HG02981 (cell line): ENCODE results near the gene FAM209B.
"Not testable (repeated sequence)": the region's sequence is repeated elsewhere in the genome, so short reads cannot be mapped to it uniquely, and the experiment has no call there.

ENCODE experiments used
- ATAC-seq: cut with Tn5 transposase; IDR thresholded peaks from one replicate; pipeline ENCODE4 v1.9.1; 2021; ENCODE audit warnings: mild to moderate bottlenecking, moderate library complexity; ENCODE audit not compliant: unreplicated experiment

Gene FAM209B, protein sequence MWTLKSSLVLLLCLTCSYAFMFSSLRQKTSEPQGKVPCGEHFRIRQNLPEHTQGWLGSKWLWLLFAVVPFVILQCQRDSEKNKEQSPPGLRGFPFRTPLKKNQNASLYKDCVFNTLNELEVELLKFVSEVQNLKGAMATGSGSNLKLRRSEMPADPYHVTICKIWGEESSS

DNA sequence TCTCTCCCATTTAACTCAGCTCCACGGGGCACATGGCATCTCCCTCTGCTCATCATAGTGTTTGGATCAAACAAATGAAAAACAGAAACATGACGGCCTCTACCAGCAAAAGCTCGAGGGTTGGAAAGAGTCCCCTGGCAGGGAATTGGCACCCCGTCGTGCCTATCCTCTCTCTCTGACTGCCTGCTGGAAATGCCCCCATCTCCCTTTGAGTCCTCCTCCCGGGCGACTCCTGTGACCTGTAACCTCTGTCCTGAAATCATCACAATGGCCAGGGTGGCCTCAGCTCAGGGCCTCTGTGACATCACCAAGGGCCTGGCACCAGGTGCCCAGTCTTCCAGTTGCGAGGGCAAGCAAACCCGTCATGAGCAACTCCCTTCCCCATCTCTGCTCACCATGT lies at the start of gene FAM209B:
Gene FAM209B, plus strand, starts transcription at position 301 of the 400 bp plus-strand sequence. Its CDS starts 96 bp downstream, at position 397.
- not testable (repeated sequence) for ATAC-seq

DNA sequence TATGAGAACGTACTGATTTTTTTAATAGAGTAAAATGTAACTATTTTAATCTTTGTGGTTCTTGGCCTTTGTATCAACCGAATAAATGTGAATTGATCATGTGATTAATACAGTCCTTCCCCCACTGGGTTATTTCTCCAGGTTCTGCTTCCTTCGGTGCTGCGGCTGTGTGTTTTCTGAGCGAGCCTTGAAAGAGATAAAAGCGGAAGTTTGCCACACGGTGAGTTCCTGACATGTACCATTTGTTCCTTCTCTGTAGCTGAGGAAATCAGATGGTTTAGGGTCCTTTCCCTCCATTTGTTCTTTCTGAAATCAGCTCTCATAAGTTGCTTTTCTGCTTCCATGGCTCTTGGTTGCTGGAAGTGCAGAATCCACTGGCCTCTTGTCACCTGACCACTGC lies 49.1 kb upstream of the FAM209B start:
- no peak for ATAC-seq

DNA sequence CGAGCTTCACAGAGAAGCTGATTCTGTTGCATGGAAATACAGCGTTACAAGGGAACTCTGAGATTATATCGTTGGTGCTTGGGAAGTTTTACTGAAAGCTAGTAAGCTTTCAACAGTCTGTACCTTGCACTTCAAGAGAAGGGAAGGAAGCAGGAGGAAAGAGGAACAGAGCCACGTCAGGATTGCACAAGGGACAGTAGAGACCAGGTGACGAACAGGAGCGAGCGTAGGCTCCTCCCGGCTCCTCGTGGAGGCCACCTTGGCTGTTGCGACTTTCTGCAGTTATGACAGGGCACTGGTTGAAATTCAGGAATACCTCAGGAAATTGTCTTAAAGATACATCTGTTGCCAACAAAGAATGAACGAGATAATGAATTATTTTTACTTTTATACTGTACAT lies 45.8 kb upstream of the FAM209B start:
- no peak for ATAC-seq

DNA sequence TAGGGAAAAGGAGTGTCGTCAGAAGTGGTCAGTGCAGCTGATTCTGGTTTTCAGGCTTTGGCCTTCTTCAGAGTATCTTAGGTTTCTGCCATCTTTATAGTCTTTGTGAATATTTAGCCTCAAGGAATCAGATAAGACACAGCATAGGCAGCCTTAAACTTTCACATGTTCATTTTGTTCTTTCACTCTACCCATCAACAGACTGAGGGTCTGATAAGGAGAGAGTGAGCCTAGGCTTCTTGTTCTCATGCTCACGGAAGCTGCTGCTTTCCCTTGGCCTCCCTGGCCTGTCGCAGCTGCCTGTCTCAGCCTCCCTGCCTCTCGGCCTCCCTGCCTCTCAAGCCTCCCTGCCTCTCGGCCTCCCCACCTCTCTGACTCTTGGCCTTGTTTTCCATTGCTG lies 44.5 kb upstream of the FAM209B start:
- no peak for ATAC-seq

DNA sequence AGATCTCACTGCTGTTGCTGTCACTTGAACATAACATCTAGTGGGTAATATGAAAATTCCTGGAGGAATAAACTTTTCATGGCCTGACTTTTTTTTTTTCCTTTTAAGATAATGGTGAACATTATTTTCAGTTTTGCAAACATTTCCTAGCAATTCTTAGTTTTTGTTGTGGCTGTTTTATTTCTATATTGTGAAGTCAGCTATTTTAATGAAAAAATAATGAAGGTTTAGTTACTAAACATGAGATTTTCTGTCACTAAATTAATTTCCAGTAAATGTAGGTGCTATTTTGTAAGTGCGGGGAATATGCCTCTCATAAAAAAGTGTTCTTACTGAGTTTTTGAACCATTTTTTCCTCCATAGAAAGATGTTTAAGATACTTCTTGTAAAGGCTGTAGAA lies 31.9 kb upstream of the FAM209B start:
- no peak for ATAC-seq

DNA sequence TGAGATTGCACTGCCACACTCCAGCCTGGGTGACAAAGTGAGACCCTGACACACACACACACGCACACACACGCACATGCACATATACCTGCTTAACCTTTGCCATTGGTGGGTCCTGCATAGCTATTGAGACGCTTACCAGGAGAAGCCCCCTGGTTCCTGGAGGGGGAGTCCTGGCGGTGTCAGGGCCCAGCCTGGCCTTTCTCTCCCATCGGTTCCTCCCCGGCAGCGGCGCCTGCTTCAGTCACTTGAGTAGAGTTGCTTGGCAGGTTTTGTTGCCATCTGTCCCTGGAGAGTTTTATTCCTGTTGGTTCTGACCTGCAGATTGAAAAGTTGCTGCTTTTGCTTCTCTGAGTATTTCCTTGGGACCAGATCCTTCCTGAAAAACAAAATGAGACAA lies 29.1 kb upstream of the FAM209B start:
- no peak for ATAC-seq

DNA sequence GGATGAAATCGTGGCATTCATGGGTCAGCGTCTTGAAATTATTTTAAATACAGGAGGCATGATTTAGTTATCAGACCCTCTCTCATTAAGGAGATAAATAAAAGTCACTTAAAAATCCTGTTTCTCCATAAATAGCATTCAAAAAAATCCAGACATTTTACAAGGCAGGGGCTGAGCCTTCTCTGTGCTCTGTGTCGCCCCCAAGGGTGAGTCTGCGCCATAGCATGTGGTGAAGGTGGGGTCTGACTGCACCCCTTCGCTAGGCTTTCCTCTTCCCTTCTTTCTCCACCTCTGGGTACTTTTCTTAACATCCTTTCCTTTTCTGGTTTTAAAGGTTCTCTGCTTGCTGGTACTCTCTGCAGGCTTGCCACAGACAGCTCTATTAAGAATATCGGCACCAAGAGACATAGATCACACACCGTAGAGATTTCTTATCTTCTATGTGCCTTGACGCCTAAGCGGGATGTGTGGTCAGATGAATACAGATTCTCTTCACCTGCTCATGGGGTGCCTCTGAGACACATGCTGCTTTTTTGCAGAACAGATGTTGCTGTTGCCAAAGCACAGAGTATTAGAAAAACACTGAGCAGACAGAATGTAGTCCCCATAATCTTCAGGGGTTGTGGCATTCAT lies 28.6 kb upstream of the FAM209B start:
- ATAC-seq: no peak

DNA sequence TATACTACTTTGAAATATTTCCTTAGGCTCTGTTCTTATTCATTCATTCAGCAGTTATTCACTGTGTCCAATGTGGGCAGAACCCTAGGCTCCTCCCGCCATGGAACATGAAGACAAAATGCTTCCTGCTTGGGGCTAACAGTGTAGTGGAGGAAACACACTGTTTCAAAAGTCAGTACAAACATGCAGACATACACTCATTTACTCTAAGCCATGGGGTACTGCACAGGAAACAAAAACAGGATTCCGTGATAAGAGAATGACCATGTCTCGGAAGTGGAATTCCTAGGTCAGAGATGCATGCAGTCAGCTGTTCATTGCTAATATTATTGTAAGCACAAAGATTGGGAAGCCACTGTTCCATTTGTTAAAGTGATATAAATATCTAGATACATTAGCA lies 26.9 kb upstream of the FAM209B start:
- no peak for ATAC-seq

DNA sequence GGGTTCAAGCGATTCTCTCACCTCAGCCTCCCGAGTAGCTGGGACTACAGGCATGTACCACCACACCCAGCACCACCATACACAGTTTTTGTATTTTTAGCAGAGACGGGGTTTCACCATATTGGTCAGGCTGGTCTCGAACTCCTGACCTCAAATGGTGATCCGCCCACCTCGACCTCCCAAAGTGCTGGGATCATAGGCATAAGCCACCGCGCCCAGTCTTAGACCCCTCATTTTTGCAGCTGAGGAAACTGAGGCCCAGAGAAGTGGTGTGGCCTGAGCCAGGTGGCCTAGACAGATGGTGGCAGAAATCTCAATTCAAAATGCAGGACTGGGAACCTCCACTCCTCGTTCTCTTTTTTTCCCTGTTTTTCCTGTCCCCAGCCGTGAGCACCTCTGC lies 21.1 kb upstream of the FAM209B start:
- ATAC-seq: no peak

DNA sequence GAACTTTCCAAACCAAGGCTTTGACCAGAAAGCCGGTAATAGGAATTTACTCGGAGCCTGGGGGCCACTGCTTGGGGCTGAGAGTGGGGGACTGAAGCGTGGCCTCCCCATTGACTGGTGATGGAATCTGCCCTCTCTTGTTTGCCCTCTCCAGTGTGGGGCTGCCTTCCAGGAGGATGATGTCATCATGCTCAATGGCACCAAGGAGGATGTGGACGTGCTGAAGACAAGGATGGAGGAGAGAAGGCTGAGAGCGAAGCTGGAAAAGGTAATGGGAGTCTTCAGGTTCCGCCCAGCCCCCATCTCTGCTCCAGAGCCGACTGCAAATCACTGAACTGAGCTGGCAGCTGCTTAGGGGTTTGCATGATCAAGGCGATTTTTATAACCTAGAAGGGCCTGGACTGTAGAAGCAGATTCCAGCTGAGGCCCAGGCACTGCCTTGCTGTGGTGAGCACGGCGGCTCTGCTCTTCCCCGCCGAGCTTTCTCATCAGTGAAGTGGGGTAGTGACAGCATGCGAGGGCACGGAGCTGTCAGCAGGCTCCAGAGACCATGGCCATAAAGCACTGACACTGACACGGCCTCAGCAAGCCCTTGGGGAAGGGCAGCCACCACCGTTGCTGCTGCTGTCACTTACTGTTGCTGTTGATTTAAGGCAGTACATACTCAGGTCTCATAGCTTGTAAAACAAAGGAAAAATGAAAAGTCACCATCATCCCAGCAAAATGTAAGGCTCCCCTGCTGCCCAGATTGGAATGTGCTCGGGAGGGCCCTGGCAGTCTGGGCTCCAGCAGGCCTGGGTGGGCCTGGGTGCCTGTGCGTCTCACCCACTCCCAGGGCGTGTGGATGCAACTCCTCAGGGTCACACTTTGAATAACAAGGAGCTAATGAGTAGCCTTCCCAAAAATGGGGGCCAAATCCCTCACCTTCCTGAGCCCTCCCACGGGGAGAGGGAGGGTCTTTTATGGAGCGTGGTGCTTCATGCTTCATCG lies 19.6 kb upstream of the FAM209B start:
- no peak for ATAC-seq

DNA sequence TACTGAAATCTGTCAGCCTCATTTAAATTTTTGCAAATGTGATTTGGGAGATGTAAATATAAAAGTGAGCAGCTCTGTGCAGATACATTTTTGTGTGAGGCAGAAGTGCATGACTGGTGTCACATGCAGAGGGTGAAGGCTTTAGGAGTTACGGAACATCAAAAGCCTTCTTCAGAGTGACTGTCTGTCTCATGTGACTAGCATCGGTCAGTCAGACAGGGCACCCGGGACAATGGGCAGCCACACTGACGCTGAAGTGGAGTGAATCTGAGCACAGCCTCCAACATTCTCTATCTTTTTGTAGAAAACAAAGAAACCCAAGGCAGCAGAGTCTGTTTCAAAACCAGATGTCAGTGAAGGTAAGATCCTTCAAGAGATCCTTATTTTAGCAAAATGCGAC lies 16.4 kb upstream of the FAM209B start:
- no peak for ATAC-seq

DNA sequence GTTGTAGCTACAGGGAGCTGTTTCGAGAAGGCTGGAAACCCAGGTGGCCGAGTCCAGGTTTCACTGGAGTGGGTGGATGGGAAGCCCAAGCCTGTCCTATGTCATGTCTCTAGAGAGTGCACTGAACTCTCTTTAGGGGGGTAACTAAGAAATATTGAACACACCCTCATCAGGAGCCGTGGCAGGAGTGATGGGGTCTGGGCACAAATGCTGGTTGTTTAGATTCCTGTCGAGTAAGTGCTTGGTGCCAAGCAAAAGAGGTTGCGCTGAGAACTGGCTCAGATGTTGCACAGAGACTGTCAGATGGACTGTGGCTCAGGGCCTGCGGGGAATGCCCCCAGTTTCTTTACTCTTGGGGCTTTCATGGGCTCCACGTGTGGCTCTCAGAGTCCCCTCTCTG lies 15.8 kb upstream of the FAM209B start:
- ATAC-seq: no peak

DNA sequence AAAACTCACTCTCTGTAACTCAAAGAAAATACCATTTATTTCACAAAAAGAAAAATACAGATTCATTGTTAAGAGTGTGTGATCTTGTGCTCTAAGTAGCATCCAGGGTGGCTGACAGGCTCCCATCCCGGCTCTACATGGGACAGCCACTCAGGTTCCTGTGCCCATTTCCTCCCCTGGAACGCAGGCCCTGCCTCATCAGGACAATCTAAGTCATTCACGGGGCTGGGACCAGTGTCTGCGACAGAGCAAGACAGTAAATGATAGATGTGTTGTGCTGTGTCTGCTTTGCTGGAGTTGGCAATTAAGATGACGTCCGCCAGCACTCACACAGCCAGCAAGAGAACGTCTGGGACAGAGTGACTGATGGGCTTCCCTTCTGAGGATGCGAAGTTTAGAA lies 15.4 kb upstream of the FAM209B start:
- ATAC-seq: no peak

DNA sequence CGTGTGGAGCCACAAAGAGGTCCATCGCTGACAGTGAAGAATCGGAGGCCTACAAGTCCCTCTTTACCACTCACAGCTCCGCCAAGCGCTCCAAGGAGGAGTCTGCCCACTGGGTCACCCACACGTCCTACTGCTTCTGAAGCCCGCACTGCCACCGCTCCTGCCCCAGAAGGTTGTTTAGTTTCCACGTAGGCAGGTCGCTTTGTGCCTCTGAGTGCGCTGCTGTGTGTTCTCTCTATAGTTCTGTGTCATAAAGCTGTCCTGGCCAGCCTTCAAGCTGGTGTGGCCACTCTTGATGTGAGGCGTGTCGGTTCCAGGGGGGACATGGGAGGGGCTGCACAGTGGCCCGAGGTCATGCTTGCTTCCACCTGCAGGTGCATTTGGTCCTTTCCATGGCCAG lies 14.9 kb upstream of the FAM209B start:
- ATAC-seq: no peak

DNA sequence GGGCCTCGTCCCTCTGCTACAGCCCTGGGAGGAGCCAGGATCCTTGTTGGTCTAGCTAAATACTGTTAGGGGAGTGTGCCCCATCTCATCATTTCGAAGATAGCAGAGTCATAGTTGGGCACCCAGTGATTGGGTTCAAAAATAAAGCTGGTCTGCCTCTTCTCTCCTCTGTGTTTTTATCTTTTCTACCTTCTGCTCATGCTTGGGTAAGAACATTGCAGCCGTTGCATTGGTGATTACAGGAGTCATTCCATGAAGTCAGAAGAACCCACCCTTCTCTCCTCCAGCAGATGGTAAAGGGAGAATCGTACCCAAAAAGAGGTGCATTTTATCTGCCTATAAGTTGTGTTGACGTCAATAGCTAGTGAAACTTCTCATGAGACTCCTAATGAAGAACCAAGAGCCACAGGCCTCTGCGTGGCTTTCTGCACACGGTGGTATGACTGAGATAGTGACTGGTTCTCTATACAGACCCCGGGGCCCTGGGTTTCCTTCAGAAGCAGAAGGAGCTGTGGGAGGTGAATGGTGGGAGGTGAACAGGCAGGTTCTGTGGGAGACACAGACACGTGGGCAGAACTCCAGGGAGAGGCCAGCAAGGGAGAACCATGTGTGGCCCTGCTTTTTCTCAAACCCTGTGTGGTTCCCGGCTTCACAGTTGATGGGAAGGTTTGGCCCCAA lies 14.2 kb upstream of the FAM209B start:
- ATAC-seq: no peak

DNA sequence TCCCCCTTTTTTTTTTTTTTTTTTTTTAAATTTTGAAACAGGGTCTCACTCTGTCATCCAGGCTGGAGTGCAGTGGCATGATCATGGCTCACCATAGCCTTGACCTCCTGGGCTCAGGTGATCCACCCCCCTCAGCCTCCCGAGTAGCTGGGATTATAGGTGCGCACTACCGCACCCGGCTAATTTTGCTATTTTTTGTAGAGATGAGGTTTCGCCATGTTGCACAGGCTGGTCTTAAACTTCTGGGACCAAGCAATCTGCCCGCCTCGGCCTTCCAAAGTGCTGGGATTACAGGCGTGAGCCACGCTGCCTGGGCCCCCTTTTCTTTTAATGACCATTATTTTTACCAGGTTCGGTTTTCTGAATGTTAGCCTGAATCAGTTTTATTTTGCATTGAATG lies 13.5 kb upstream of the FAM209B start:
- ATAC-seq: no peak

DNA sequence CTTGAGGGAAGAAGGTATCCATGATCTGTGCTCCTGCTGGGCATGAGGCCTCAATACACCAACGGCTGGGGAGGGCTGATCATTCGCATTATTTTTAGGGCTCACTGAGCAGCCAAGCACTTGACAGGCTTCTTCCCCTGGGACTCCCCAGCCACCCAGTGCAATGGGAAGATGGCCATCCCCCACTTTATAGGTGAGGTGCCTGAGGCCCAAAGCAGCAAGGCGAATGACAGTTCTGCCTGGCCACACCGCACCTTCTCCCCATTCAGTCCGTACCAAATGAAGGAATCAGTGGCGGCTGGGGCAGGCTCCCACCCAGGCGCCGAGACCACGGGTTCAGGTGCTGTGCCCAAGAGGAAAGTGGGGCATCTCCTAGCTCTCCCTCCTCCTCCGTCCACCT lies 12.9 kb upstream of the FAM209B start:
- ATAC-seq: no peak

DNA sequence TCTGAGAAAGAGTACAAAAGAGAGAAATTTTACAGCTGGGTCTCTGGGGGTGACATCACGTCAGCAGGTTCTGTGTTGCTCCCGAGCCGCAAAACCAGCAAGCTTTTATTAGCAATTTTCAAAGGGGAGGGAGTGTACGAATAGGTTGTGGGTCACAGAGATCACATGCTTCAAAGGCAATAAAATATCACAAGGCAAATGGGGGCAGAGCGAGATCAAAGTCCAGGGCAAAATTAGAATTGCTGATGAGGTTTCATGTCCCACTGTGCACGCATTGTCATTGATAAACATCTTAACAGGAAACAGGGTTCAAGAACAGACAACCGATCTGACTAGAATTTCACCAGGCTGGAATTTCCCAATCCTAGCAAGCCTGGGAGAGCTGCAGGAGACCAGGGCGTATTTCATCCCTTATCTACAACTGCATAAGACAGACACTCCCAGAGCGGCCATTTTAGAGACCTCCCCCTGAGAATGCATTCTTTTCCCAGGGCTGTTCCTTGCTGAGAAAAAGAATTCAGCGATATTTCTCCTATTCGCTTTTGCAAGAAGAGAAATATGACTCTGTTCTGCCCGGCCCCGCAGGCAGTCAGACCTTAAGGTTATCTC lies 12.2 kb upstream of the FAM209B start:
- ATAC-seq: not testable (repeated sequence)

DNA sequence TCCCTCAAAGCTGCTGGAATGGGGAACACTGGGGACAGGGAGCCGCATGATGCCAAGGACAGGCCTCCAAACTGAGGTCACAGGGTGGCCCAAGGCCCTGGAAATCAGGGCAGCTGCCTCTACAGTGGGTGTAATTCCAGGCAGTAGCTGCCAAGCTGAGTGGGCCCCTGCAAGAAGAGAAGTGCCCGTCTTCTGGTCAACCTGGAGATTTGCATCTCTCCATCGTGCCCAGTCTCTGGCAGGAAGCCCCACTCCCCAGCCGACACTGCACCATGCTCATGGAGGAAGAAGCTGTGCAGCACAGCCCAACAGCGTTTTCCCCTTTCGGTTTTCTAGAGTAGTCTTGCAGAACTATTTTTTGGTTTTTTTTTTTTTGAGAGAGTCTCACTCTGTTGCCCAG lies 10.7 kb upstream of the FAM209B start:
- ATAC-seq: no peak

DNA sequence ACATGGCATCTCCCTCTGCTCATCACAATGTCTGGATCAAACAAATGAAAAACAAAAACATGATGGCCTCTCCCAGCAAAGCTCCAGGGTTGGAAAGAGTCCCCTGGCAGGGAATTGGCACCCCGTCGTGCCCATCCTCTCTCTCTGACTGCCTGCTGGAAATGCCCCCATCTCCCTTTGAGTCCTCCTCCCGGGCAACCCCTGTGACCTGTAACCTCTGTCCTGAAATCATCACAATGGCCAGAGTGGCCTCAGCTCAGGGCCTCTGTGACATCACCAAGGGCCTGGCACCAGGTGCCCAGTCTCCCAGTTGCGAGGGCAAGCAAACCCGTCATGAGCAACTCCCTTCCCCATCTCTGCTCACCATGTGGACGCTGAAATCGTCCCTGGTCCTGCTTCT lies 8.6 kb upstream of the FAM209B start, which contains the start of gene FAM209A:
Gene FAM209A, plus strand, starts transcription at position 301 of the 400 bp plus-strand sequence. Its CDS starts 65 bp downstream, at position 366.
- ATAC-seq: not testable (repeated sequence)

DNA sequence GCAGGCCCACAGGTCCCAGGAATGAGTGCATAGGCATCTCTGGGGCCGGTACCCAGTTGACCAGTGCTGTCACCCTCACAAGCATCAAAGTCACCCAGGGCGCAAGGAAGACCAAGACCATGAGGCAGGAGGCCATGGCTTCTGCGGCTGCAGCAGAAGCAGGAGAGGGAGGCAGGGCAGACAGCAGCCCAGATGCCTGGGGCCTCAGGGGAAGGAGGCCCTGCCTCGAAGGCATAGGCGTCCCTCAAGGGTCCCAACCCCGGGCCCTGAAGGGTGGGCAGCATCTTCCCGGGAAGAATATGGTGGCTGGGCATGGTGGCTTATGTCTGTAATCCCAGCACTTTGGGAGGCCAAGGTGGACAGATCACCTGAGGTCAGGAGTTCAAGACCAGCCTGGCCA lies 5.5 kb upstream of the FAM209B start:
- no peak for ATAC-seq
